GM08714 (cell line): Measurements from ENCODE around the gene NAA15.
A peak's percentile ranks its signal among the peaks of the same experiment; 100 is the strongest.
"Not testable (repeated sequence)": the region's sequence is repeated elsewhere in the genome, so short reads cannot be mapped to it uniquely, and the experiment has no call there.

Source experiments
- H3K4me3 ChIP-seq: fragments of 200-500 bp; sonication (Bioruptor generic); 2 replicates; pipeline ENCODE4 v1.5.1; 2014; ENCODE audit warnings: mild to moderate bottlenecking, low read length, inconsistent platforms
- ZNF274 ChIP-seq: IDR thresholded peaks from 2 replicates; pipeline ENCODE4 v1.6.1; 2012; ENCODE audit warnings: mild to moderate bottlenecking, low read depth, low read length

The NAA15 gene

GRCh38 chr4:139419388-139419914 lies 118.1 kb downstream of the NAA15 start:
- TF ChIP-seq ZNF274: no peak
- no peak overlapping the region for H3K4me3 ChIP-seq

- H3K4me3 ChIP-seq: no peak overlapping the region
- TF ChIP-seq ZNF274: no peak
Measured at GRCh38 chr4:139420652-139421051, 119.3 kb downstream of the NAA15 start.

- H3K4me3 ChIP-seq: no peak overlapping the region
- TF ChIP-seq ZNF274: no peak
Measured at GRCh38 chr4:139436122-139436521, 134.8 kb downstream of the NAA15 start.

GRCh38 chr4:139438141-139438540 lies 136.8 kb downstream of the NAA15 start:
- no peak overlapping the region for H3K4me3 ChIP-seq
- TF ChIP-seq ZNF274: no peak

GRCh38 chr4:139441029-139441428 lies 139.7 kb downstream of the NAA15 start:
- no peak overlapping the region for H3K4me3 ChIP-seq
- no peak for TF ChIP-seq ZNF274

- TF ChIP-seq ZNF274: no peak
Measured at GRCh38 chr4:139443661-139444060, 142.4 kb downstream of the NAA15 start.

GRCh38 chr4:139444881-139445280 lies 143.6 kb downstream of the NAA15 start:
- not testable (repeated sequence) for H3K4me3 ChIP-seq

More at GRCh38 chr4:139443661-139444060, 142.4 kb downstream of the NAA15 start:
- H3K4me3 ChIP-seq: no peak overlapping the region

GRCh38 chr4:139447078-139447477 lies 145.8 kb downstream of the NAA15 start:
- H3K4me3 ChIP-seq: not testable (repeated sequence)

- TF ChIP-seq ZNF274: no peak
Measured at GRCh38 chr4:139450586-139450985, 149.3 kb downstream of the NAA15 start.

GRCh38 chr4:139451997-139452396 lies 150.7 kb downstream of the NAA15 start:
- no peak overlapping the region; the same call in 1 of the 2 replicates for H3K4me3 ChIP-seq
- TF ChIP-seq ZNF274: no peak

More at GRCh38 chr4:139450586-139450985, 149.3 kb downstream of the NAA15 start:
- no peak overlapping the region for H3K4me3 ChIP-seq

- no peak for TF ChIP-seq ZNF274
- peak overlapping the region; percentile 76 for H3K4me3 ChIP-seq
Measured at GRCh38 chr4:139453041-139453370, 151.7 kb downstream of the NAA15 start.

- peak overlapping the region; percentile 76 for H3K4me3 ChIP-seq
- no peak for TF ChIP-seq ZNF274
Measured at GRCh38 chr4:139453371-139454110, 152.2 kb downstream of the NAA15 start.

GRCh38 chr4:139454111-139455045 lies 153.1 kb downstream of the NAA15 start, which contains the start of gene RAB33B:
Gene RAB33B (plus strand): TSS chr4:139454121. CDS start chr4:139454196, 75 bp downstream.
- peak within 1 kb of the TSS; percentile 76 for H3K4me3 ChIP-seq
- no peak for TF ChIP-seq ZNF274

GRCh38 chr4:139455126-139455538 lies 153.8 kb downstream of the NAA15 start:
- peak overlapping the region; percentile 76 for H3K4me3 ChIP-seq
- no peak for TF ChIP-seq ZNF274

GRCh38 chr4:139457318-139457717 lies 156.0 kb downstream of the NAA15 start:
- no peak for TF ChIP-seq ZNF274
- H3K4me3 ChIP-seq: no peak overlapping the region
